Lower leg skin (tissue), 3 donors: ENCODE data around the gene CDCA4.

Experiments
- CTCF ChIP-seq, 3 donors: fragments of 450-650 bp; IDR thresholded peaks; one replicate each; pipeline ENCODE4 v1.5.1; 2016; ENCODE audit warnings: antibody characterized with exemption in 3 of 3, mild to moderate bottlenecking in 3 of 3, moderate library complexity in 2 of 3
- POLR2A ChIP-seq, 2 donors: fragments of 450-650 bp; IDR thresholded peaks; one replicate each; pipeline ENCODE4 v1.6.1; 2016 to 2017; ENCODE audit warnings: antibody characterized with exemption in 2 of 2, mild to moderate bottlenecking in 1 of 2, moderate library complexity in 1 of 2

GRCh38 chr14:104979758-104980610 is 40.9 kb downstream of the CDCA4 start:
- TF ChIP-seq CTCF (IDR thresholded peaks at IDR 0.05) (peak in 1 of 3 donors; percentile 65), POLR2A (IDR thresholded peaks at IDR 0.05) (no peak)
